IMR-90 (cell line): ENCODE data around the gene CAMTA1. TPM values are rescaled to one million over a fixed set of nuclear protein-coding genes. Genes with fewer than 3 reads are reported as not detected.
A peak's percentile ranks its signal among the peaks of the same experiment; 100 is the strongest.

Experiments
- ATAC-seq: fragments of 200-7000 bp; cut with Tn5 transposase; 2 replicates; pipeline ENCODE4 v1.9.1; 2020; ENCODE audit warnings: low read depth, mild to moderate bottlenecking, moderate library complexity
- BruUV-seq: library from RNA; stranded (reverse); fragments of 400-500 nt; replicated peaks from 2 replicates; lab custom pipeline; 2021; lab: Mats Ljungman, UMichigan
- CTCF ChIA-PET: fragments of 300-600 bp; formaldehyde crosslinking; extraction: SDS; loops from one replicate; lab custom pipeline; 2021; ENCODE audit warnings: antibody characterized with exemption; lab: Yijun Ruan, JAX
- POLR2A ChIA-PET: fragments of 300-600 bp; sonication (Branson Sonifier 250); formaldehyde crosslinking; loops from one replicate; lab custom pipeline; 2022; ENCODE audit warnings: antibody characterized with exemption; ENCODE audit not compliant: unreplicated experiment; lab: Charles Lee
- DNase-seq: peaks from one replicate; pipeline ENCODE4 v3.0.0; 2013
- H2AFZ ChIP-seq: replicated peaks from 2 replicates; pipeline ENCODE3; 2013; ENCODE audit warnings: low read length, mild to moderate bottlenecking; ENCODE audit not compliant: poor library complexity
- H2AK5ac ChIP-seq: 2 replicates; pipeline ENCODE4 v1.6.1; 2013; ENCODE audit warnings: low read depth, low read length, inconsistent platforms
- H2AK9ac ChIP-seq: replicated peaks from 2 replicates; pipeline ENCODE3; 2013; ENCODE audit warnings: mild to moderate bottlenecking, low read depth, low read length, moderate library complexity; ENCODE audit not compliant: poor library complexity
- H2BK120ac ChIP-seq: 2 replicates; pipeline ENCODE4 v1.6.1; 2013; ENCODE audit warnings: low read depth, low read length, inconsistent platforms
- H2BK15ac ChIP-seq: 3 replicates; pipeline ENCODE4 v1.6.1; 2013; ENCODE audit warnings: low read depth, low read length, inconsistent platforms
- H2BK20ac ChIP-seq: 2 replicates; pipeline ENCODE4 v1.6.1; 2013; ENCODE audit warnings: low read depth, mild to moderate bottlenecking, inconsistent platforms, low read length, moderate library complexity
- H2BK5ac ChIP-seq: 2 replicates; pipeline ENCODE4 v1.6.1; 2013; ENCODE audit warnings: mild to moderate bottlenecking, low read depth, low read length, inconsistent platforms; ENCODE audit not compliant: poor library complexity, severe bottlenecking
- H3K14ac ChIP-seq: replicated peaks from 2 replicates; pipeline ENCODE4 v1.6.1; 2013; ENCODE audit warnings: low read depth, low read length, inconsistent platforms
- H3K18ac ChIP-seq: 2 replicates; pipeline ENCODE4 v1.6.1; 2013; ENCODE audit warnings: low read depth, low read length, control low read depth
- H3K23ac ChIP-seq: 2 replicates; pipeline ENCODE4 v1.6.1; 2013; ENCODE audit warnings: low read depth, low read length, inconsistent platforms
- H3K27ac ChIP-seq: 2 replicates; pipeline ENCODE4 v1.5.1; 2013; ENCODE audit warnings: mild to moderate bottlenecking, control low read depth, low read length; ENCODE audit not compliant: insufficient read depth
- H3K27me3 ChIP-seq: 2 replicates; pipeline ENCODE4 v1.6.1; 2013; ENCODE audit warnings: low read length; ENCODE audit not compliant: control insufficient read depth, insufficient read depth
- H3K36me3 ChIP-seq: 2 replicates; pipeline ENCODE4 v1.6.1; 2013; ENCODE audit warnings: low read length, mixed read lengths; ENCODE audit not compliant: control insufficient read depth, insufficient read depth
- H3K4ac ChIP-seq: 2 replicates; pipeline ENCODE4 v1.6.1; 2013; ENCODE audit warnings: low read depth, low read length, inconsistent platforms
- H3K4me1 ChIP-seq: 2 replicates; pipeline ENCODE4 v1.6.1; 2013; ENCODE audit warnings: low read length, mixed read lengths; ENCODE audit not compliant: control insufficient read depth, insufficient read depth
- H3K4me2 ChIP-seq: 2 replicates; pipeline ENCODE4 v1.6.1; 2013; ENCODE audit warnings: low read depth, mild to moderate bottlenecking, control low read depth, low read length, moderate library complexity
- H3K4me3 ChIP-seq: 2 replicates; pipeline ENCODE4 v1.5.1; 2013; ENCODE audit warnings: low read depth, mild to moderate bottlenecking, control low read depth, low read length, moderate library complexity; ENCODE audit not compliant: insufficient read depth
- H3K56ac ChIP-seq: 2 replicates; pipeline ENCODE4 v1.6.1; 2013; ENCODE audit warnings: low read length, inconsistent platforms; ENCODE audit not compliant: insufficient read depth; ENCODE audit errors: extremely low read depth
- H3K79me1 ChIP-seq, 2 experiments: 2 replicates each; pipeline ENCODE4 v1.6.1; 2013; ENCODE audit warnings: low read length in 2 of 2, inconsistent platforms in 1 of 2, low read depth in 1 of 2
- H3K9ac ChIP-seq: 2 replicates; pipeline ENCODE4 v1.6.1; 2013; ENCODE audit warnings: low read depth, low read length, control low read depth
- H3K9me1 ChIP-seq: 2 replicates; pipeline ENCODE4 v1.6.1; 2013; ENCODE audit warnings: low read length, inconsistent platforms; ENCODE audit not compliant: insufficient read depth
- H3K9me3 ChIP-seq: 2 replicates; pipeline ENCODE4 v1.6.1; 2013; ENCODE audit warnings: low read length; ENCODE audit not compliant: control insufficient read depth, insufficient read depth
- H4K20me1 ChIP-seq: 2 replicates; pipeline ENCODE4 v1.6.1; 2013; ENCODE audit warnings: low read length, inconsistent platforms; ENCODE audit not compliant: insufficient read depth
- H4K5ac ChIP-seq: 2 replicates; pipeline ENCODE4 v1.6.1; 2013; ENCODE audit warnings: mild to moderate bottlenecking, low read depth, low read length, control low read depth
- H4K8ac ChIP-seq, 2 experiments: 2 replicates each; pipeline ENCODE4 v1.6.1; 2013; ENCODE audit warnings: low read depth in 2 of 2, low read length in 2 of 2, control low read depth in 1 of 2, inconsistent platforms in 1 of 2
- H4K91ac ChIP-seq: 2 replicates; pipeline ENCODE4 v1.6.1; 2013; ENCODE audit warnings: low read depth, low read length, inconsistent platforms; ENCODE audit not compliant: insufficient read depth
- BHLHE40 ChIP-seq: fragments of 150-350 bp; IDR thresholded peaks from 2 replicates; pipeline ENCODE4 v1.6.1; 2016; ENCODE audit warnings: mild to moderate bottlenecking, low read depth, low read length
- CHD1 ChIP-seq: IDR thresholded peaks from 2 replicates; pipeline ENCODE4 v1.6.1; 2012; ENCODE audit warnings: low read depth, low read length, improper control_type of control experiment
- CTCF ChIP-seq: conservative IDR thresholded peaks from 2 replicates; pipeline ENCODE4 v1.5.1; 2012; ENCODE audit warnings: mild to moderate bottlenecking, low read depth, low read length, improper control_type of control experiment
- FOS ChIP-seq: fragments of 150-350 bp; IDR thresholded peaks from 2 replicates; pipeline ENCODE4 v1.6.1; 2016; ENCODE audit warnings: low read depth, low read length
- NFE2L2 ChIP-seq: fragments of 150-350 bp; IDR thresholded peaks from 2 replicates; pipeline ENCODE4 v1.6.1; 2016; ENCODE audit warnings: low read depth, mild to moderate bottlenecking, low read length
- POLR2A ChIP-seq: IDR thresholded peaks from 2 replicates; pipeline ENCODE4 v1.6.1; 2012; ENCODE audit warnings: mild to moderate bottlenecking, low read depth, low read length
- SMC3 ChIP-seq: fragments of 150-350 bp; IDR thresholded peaks from 2 replicates; pipeline ENCODE4 v1.6.1; 2016; ENCODE audit warnings: low read depth, mild to moderate bottlenecking, antibody characterized with exemption, low read length, moderate library complexity
- USF2 ChIP-seq: fragments of 150-350 bp; IDR thresholded peaks from 2 replicates; pipeline ENCODE4 v1.6.1; 2017; ENCODE audit warnings: mild to moderate bottlenecking, antibody characterized with exemption, low read length, low read depth
- WGBS, 2 experiments: methylation state at CpG; one replicate each; pipeline versions ENCODE4 v1.1.5 to v1.1.7; 2013; ENCODE audit warnings: missing lambda C conversion rate in 2 of 2; ENCODE audit not compliant: insufficient read length in 1 of 2; ENCODE audit errors: extremely low coverage in 2 of 2; 5-methylcytosine and 5-hydroxymethylcytosine counted together
- dilution Hi-C: fragments of 300-500 bp; cut with HindIII; formaldehyde crosslinking; loops from one replicate; pipeline ENCODE4 v1.14.3; 2018; ENCODE audit warnings: low sequenced_read_pairs; ENCODE audit not compliant: unreplicated experiment
- in situ Hi-C: fragments of 300-500 bp; cut with MboI; formaldehyde crosslinking; loops from 3 replicates; pipeline ENCODE4 v1.14.3; 2019; ENCODE audit warnings: low sequenced_read_pairs, inconsistent platforms, mixed read lengths
- intact Hi-C: fragments of 100-400 bp; cut with micrococcal nuclease; formaldehyde crosslinking; loops from 2 replicates; pipeline ENCODE4 v1.10.0; 2022
- polyA plus RNA-seq, 3 experiments: library from polyadenylated mRNA; depleted of rRNA; stranded (reverse); fragments of >200 nt; gene quantifications; 2 replicates each; pipeline ENCODE4 v1.2.3, GENCODE V29; 2012; ENCODE audit warnings: low replicate concordance in 1 of 3
- total RNA-seq: library from RNA; depleted of rRNA; stranded (reverse); fragments of >200 nt; gene quantifications from 2 replicates; pipeline ENCODE4 v1.2.3, GENCODE V29; 2012

CAMTA1 gene
- total and polyA plus RNA-seq, 2 of the 4 experiments (the other 2 are of a cell fraction) = 35.5 to 74.3 TPM

- no peak overlapping the region for H3K9ac ChIP-seq
- no peaks in the 10 kb centered on the region for H4K20me1 ChIP-seq
- H3K4me2 ChIP-seq = peak overlapping the region; percentile 42
- TF ChIP-seq SMC3 (no peak), FOS (no peak), USF2 (no peak), NFE2L2 (no peak), BHLHE40 (no peak), CHD1 (no peak), CTCF (no peak), POLR2A (no peak)
- H2BK120ac ChIP-seq = peak overlapping the region; percentile 86
- peak overlapping the region; percentile 98 for H4K5ac ChIP-seq
- H3K9me3 ChIP-seq = no peaks in the 10 kb centered on the region
- peak overlapping the region; percentile 95 for H3K18ac ChIP-seq
- peak overlapping the region; percentile 81 for H3K23ac ChIP-seq
- CTCF ChIA-PET = interaction anchor here (1.0 to 1.4 kb wide), 3 partner anchors 8 to 23 kb away, joined by 3 to 4 read pairs (median 3); no protein-coding TSS in a partner anchor
- BruUV-seq = no TSS peak
- peak overlapping the region; percentile 46 for H2AK9ac ChIP-seq
- peak overlapping the region; percentile 15 for H2AFZ ChIP-seq
- H3K4me3 ChIP-seq = no peak overlapping the region
- in situ Hi-C loops = no loop called here
- peaks cover 10% of the 10 kb centered on the region for H3K9me1 ChIP-seq
- H3K27me3 ChIP-seq = no peaks in the 10 kb centered on the region
- POLR2A ChIA-PET = no interaction called here
- H3K14ac ChIP-seq = peak overlapping the region; percentile 73
- ATAC-seq = 0 out of 2 replicates have a peak, but pooled peaks have one; percentile 40
- H2BK15ac ChIP-seq = peak overlapping the region; percentile 64; the same call in 2 of the 3 replicates
- intact Hi-C loops = loop anchor here (5.0 kb wide), 1 partner anchor 71 kb away; no protein-coding TSS in a partner anchor
- peaks cover 14% of the 10 kb centered on the region for H3K36me3 ChIP-seq
- peak; percentile 59 for DNase-seq
- peak overlapping the region; percentile 49 to 55; a peak in 2 of 4 replicates for H4K8ac ChIP-seq
- peak overlapping the region; percentile 92 for H3K27ac ChIP-seq
- H2BK5ac ChIP-seq = peak overlapping the region; percentile 77
- H3K79me1 ChIP-seq = peaks cover 18 to 50% of the 10 kb centered on the region in 2 experiments
- H3K56ac ChIP-seq = no peak overlapping the region
- 50% methylated on average over 1 of the region's 4 CpGs; no CpG with 5 or more reads in 1 of the 2 experiments for WGBS, 2 experiments
- peak overlapping the region; percentile 88 for H3K4ac ChIP-seq
- peak overlapping the region; percentile 47; the same call in 1 of the 2 replicates for H4K91ac ChIP-seq
- H3K4me1 ChIP-seq = peaks cover 15% of the 10 kb centered on the region
- peak overlapping the region; percentile 62 for H2BK20ac ChIP-seq
- peak overlapping the region; percentile 81 for H2AK5ac ChIP-seq
- dilution Hi-C loops = no loop called here
These were observed 88.2 kb downstream of the CAMTA1 start for GRCh38 chr1:6873298-6874015.
